ENCODE results near the gene STAU1. TPM values are rescaled to one million over a fixed set of nuclear protein-coding genes. Genes with fewer than 3 reads are reported as not detected.

STAU1 gene
- total and polyA plus RNA-seq, 2 donors (not counting 1 experiment from before 2014, with no cell fraction given): 48.1 to 79.8 TPM

GRCh38 chr20:49148601-49149000 lies 39.5 kb downstream of the STAU1 start:
- Histone ChIP-seq H3K9me3 (ENCODE audit: control insufficient read depth, insufficient read depth, low read depth, low read length) (no peaks in the 10 kb centered on the region), H3K36me3 (ENCODE audit: control insufficient read depth, insufficient read depth, low read length) (peaks cover 4% of the 10 kb centered on the region), H3K27ac (ENCODE audit: insufficient read depth, low read length) (no peak overlapping the region), H3K27me3 (ENCODE audit: control insufficient read depth, insufficient read depth, low read length) (no peaks in the 10 kb centered on the region), H3K4me1 (ENCODE audit: control insufficient read depth, extremely low read depth, insufficient read depth, low read length) (no peaks in the 10 kb centered on the region), H4K20me1 (ENCODE audit: control insufficient read depth, extremely low read depth, insufficient read depth, low read length) (no peaks in the 10 kb centered on the region), H3K4me3 (replicated peaks in 1 of 4; ENCODE audit: control extremely low read depth in 1 of 4, insufficient read depth in 1 of 4, low read depth in 3 of 4, low read length in 4 of 4) (no peak overlapping the region), H3K4me2 (ENCODE audit: extremely low read depth, insufficient read depth, low read length) (no peak overlapping the region), H3K79me2 (ENCODE audit: control insufficient read depth, insufficient read depth, low read length) (peaks cover 2% of the 10 kb centered on the region), H2AFZ (ENCODE audit: low read length) (no peak overlapping the region), H3K9ac (ENCODE audit: insufficient read depth, low read length) (no peak overlapping the region)
- no peak for TF ChIP-seq EZH2 (IDR thresholded peaks at IDR 0.05; ENCODE audit: low read length, missing control alignments)
- TF ChIP-seq CTCF (conservative IDR thresholded peaks at IDR 0.05 in 1 of 2, IDR thresholded peaks at IDR 0.05 in 1 of 2; ENCODE audit: low read depth in 1 of 2, low read length in 2 of 2): no peak
- DNase-seq (ENCODE audit: low read depth in 2 of 2): no peak

- H3K79me2 ChIP-seq (ENCODE audit: control insufficient read depth, insufficient read depth, low read length): peaks cover 2% of the 10 kb centered on the region
- no peaks in the 10 kb centered on the region for H4K20me1 ChIP-seq (ENCODE audit: control insufficient read depth, extremely low read depth, insufficient read depth, low read length)
- TF ChIP-seq EZH2 (IDR thresholded peaks at IDR 0.05; ENCODE audit: low read length, missing control alignments): no peak
- H3K9me3 ChIP-seq (ENCODE audit: control insufficient read depth, insufficient read depth, low read depth, low read length): no peaks in the 10 kb centered on the region
- H3K27ac ChIP-seq (ENCODE audit: insufficient read depth, low read length): no peak overlapping the region
- no peak overlapping the region for H3K4me2 ChIP-seq (ENCODE audit: extremely low read depth, insufficient read depth, low read length)
- H3K9ac ChIP-seq (ENCODE audit: insufficient read depth, low read length): no peak overlapping the region
- peaks cover 4% of the 10 kb centered on the region for H3K36me3 ChIP-seq (ENCODE audit: control insufficient read depth, insufficient read depth, low read length)
- no peak overlapping the region for H3K4me3 ChIP-seq (replicated peaks in 1 of 4; ENCODE audit: control extremely low read depth in 1 of 4, insufficient read depth in 1 of 4, low read depth in 3 of 4, low read length in 4 of 4)
- no peaks in the 10 kb centered on the region for H3K27me3 ChIP-seq (ENCODE audit: control insufficient read depth, insufficient read depth, low read length)
- H2AFZ ChIP-seq (ENCODE audit: low read length): no peak overlapping the region
- no peaks in the 10 kb centered on the region for H3K4me1 ChIP-seq (ENCODE audit: control insufficient read depth, extremely low read depth, insufficient read depth, low read length)
- DNase-seq (ENCODE audit: low read depth in 2 of 2): no peak
These were observed 40.8 kb downstream of the STAU1 start for GRCh38 chr20:49147296-49147695.

- Histone ChIP-seq H3K9ac (ENCODE audit: insufficient read depth, low read length) (no peak overlapping the region), H2AFZ (ENCODE audit: low read length) (no peak overlapping the region), H3K4me3 (replicated peaks in 1 of 4; ENCODE audit: control extremely low read depth in 1 of 4, insufficient read depth in 1 of 4, low read depth in 3 of 4, low read length in 4 of 4) (no peak overlapping the region), H4K20me1 (ENCODE audit: control insufficient read depth, extremely low read depth, insufficient read depth, low read length) (no peaks in the 10 kb centered on the region), H3K79me2 (ENCODE audit: control insufficient read depth, insufficient read depth, low read length) (peaks cover 2% of the 10 kb centered on the region), H3K4me2 (ENCODE audit: extremely low read depth, insufficient read depth, low read length) (no peak overlapping the region), H3K36me3 (ENCODE audit: control insufficient read depth, insufficient read depth, low read length) (peaks cover 4% of the 10 kb centered on the region), H3K27ac (ENCODE audit: insufficient read depth, low read length) (no peak overlapping the region), H3K4me1 (ENCODE audit: control insufficient read depth, extremely low read depth, insufficient read depth, low read length) (no peaks in the 10 kb centered on the region), H3K27me3 (ENCODE audit: control insufficient read depth, insufficient read depth, low read length) (no peaks in the 10 kb centered on the region), H3K9me3 (ENCODE audit: control insufficient read depth, insufficient read depth, low read depth, low read length) (no peaks in the 10 kb centered on the region)
- TF ChIP-seq CTCF (conservative IDR thresholded peaks at IDR 0.05 in 1 of 2, IDR thresholded peaks at IDR 0.05 in 1 of 2; ENCODE audit: low read depth in 1 of 2, low read length in 2 of 2) (no peak), EZH2 (IDR thresholded peaks at IDR 0.05; ENCODE audit: low read length, missing control alignments) (no peak)
- DNase-seq (ENCODE audit: low read depth in 2 of 2): no peak
These were observed 41.5 kb downstream of the STAU1 start for GRCh38 chr20:49146442-49147225.

All from fibroblast of lung (primary cell).